ENCODE measurements around the gene RNF220. TPM values are rescaled to one million over a fixed set of nuclear protein-coding genes. Genes with fewer than 3 reads are reported as not detected.

RNF220 gene
- total and polyA plus RNA-seq, 9 donors = 58.0 to 101 (median 64.7) TPM

DNA sequence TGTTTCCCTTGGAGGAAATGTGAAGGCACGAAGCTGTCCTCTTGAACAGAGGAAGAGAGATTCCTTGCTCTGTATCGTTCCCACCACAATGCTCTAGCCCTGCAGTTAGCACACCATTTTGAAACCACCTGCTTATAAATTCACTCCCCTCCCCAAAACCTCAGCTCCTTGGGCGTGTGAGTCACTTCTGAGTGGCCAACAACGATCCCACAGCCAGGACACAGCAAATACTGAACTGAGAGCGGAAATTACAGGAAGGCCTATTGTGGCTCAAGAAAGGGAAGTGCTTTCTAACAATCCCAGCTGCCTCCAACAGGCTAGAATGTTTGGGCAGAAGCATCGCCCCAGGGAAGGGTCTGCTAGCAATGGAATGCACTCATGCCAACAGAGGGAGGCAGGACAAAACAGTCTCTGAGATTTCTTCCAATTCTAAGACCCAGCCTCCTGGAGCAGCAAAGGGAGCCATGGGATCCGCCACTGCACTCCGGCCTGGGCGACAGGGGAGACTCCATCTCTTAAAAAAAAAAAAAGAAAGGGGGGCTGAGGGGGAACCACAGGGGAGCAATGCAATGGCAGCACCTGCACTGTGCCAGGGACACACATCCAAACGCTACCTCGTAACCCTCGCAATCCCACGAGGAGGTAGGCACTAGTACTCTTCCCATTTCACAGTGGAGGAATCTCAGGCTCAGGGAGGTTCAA is 267.4 kb downstream of the RNF220 start:
- no peaks in the 10 kb centered on the region for H3K9me3 ChIP-seq
- H3K27me3 ChIP-seq = no peaks in the 10 kb centered on the region
- H3K4me1 ChIP-seq (ENCODE audit: insufficient read depth) = peaks cover 13% of the 10 kb centered on the region
- H3K36me3 ChIP-seq = no peaks in the 10 kb centered on the region
- 78 to 85% (median 84%) methylated on average over 13 of the region's 13 CpGs for WGBS, 3 donors
- intact Hi-C loops (cut with DNase I) = no loop called here
- DNase-seq = no peak
- TF ChIP-seq, protein P1, sequence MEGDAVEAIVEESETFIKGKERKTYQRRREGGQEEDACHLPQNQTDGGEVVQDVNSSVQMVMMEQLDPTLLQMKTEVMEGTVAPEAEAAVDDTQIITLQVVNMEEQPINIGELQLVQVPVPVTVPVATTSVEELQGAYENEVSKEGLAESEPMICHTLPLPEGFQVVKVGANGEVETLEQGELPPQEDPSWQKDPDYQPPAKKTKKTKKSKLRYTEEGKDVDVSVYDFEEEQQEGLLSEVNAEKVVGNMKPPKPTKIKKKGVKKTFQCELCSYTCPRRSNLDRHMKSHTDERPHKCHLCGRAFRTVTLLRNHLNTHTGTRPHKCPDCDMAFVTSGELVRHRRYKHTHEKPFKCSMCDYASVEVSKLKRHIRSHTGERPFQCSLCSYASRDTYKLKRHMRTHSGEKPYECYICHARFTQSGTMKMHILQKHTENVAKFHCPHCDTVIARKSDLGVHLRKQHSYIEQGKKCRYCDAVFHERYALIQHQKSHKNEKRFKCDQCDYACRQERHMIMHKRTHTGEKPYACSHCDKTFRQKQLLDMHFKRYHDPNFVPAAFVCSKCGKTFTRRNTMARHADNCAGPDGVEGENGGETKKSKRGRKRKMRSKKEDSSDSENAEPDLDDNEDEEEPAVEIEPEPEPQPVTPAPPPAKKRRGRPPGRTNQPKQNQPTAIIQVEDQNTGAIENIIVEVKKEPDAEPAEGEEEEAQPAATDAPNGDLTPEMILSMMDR (IDR thresholded peaks at IDR 0.05) = no peak
- TF ChIP-seq POLR2A (IDR thresholded peaks at IDR 0.05) (no peak), EP300 (IDR thresholded peaks at IDR 0.05) (no peak)
- no peak overlapping the region for H3K27ac ChIP-seq
- no peak overlapping the region for H3K4me3 ChIP-seq

DNA sequence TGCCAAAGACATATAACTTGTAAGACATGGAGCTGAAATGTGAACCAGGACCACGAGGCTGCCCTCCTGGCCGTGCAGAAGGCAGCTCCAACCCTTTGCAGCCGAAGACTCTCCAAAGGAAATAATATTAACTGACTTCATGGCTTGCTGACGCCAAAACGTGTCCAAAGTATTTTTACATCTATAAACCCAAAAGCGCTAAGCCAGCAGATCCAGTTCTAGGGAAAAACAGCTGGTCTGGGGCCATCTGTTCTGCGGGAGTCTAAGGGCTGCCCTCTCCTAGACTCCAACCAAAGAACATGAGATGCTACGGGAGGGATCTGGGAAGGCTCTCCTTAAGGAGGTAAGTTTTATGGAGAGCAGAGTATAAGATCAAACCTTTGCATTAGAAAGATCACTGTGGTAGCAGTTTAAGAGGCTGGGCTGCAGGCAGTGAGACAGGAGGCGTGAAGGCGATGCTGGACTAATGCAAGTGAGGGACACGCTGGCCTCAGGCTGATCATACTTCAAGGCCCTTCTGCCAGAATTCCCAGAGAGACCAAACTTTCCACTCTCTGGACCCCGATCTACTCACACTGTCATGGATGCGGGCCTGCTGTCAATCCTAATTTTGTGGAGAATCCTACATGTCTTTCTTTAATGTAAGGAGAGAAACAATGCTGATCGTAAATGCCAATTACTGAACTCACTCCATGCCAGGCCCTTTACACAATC is 268.1 kb downstream of the RNF220 start:
- peak overlapping the region; percentile 65 for H3K4me3 ChIP-seq
- no peaks in the 10 kb centered on the region for H3K9me3 ChIP-seq
- TF ChIP-seq, protein P1 (IDR thresholded peaks at IDR 0.05) = no peak
- TF ChIP-seq POLR2A (IDR thresholded peaks at IDR 0.05) (no peak), EP300 (IDR thresholded peaks at IDR 0.05) (no peak)
- H3K36me3 ChIP-seq = no peaks in the 10 kb centered on the region
- H3K27ac ChIP-seq = peak overlapping the region; percentile 82 to 96
- WGBS, 3 donors = 53 to 70% (median 64%) methylated on average over 14 of the region's 14 CpGs
- peaks cover 13% of the 10 kb centered on the region for H3K4me1 ChIP-seq (ENCODE audit: insufficient read depth)
- H3K27me3 ChIP-seq = no peaks in the 10 kb centered on the region
- intact Hi-C loops (cut with DNase I) = no loop called here
- no peak for DNase-seq

DNA sequence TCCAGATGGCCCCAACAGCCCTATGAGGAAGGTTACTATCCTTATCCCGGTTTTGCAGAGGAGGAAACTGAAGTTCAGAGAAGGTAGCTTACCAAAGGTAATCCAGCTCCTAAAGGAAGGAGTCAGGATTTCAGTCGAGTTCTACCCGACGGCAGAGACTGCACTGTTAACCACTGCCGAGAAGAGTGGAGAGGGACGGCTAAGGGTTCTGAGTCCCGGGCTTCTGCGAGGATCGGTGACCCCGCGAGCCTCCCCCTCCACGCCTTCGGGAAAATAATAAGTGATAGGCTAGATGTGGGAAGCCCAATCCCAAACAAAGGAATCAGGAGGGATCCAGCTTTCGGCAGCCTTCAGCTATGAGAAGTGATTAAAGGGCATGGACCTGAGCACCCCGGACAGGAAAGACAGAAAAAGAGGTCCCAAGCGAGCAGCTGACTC is 268.6 kb downstream of the RNF220 start:
- peaks cover 15% of the 10 kb centered on the region for H3K4me1 ChIP-seq (ENCODE audit: insufficient read depth)

More for the DNA sequence above, 268.6 kb downstream of the RNF220 start:
- TF ChIP-seq POLR2A (IDR thresholded peaks at IDR 0.05) = no peak
- TF ChIP-seq, protein P1 (IDR thresholded peaks at IDR 0.05) = no peak
- no peak for TF ChIP-seq EP300 (IDR thresholded peaks at IDR 0.05)
- H3K27me3 ChIP-seq = no peaks in the 10 kb centered on the region
- peak overlapping the region; percentile 82 to 96 for H3K27ac ChIP-seq
- no peak for DNase-seq
- H3K4me3 ChIP-seq = peak overlapping the region; percentile 65
- H3K9me3 ChIP-seq = no peaks in the 10 kb centered on the region
- 1% methylated on average over 16 of the region's 16 CpGs for WGBS, 3 donors
- intact Hi-C loops (cut with DNase I) = no loop called here
- H3K36me3 ChIP-seq = no peaks in the 10 kb centered on the region
